ENCODE measurements around the gene ADM2. TPM values are rescaled to one million over a fixed set of nuclear protein-coding genes. Genes with fewer than 3 reads are reported as not detected.

The ADM2 gene
- total RNA-seq, 1 donor, result 2.6 TPM

- TF ChIP-seq, protein P1, sequence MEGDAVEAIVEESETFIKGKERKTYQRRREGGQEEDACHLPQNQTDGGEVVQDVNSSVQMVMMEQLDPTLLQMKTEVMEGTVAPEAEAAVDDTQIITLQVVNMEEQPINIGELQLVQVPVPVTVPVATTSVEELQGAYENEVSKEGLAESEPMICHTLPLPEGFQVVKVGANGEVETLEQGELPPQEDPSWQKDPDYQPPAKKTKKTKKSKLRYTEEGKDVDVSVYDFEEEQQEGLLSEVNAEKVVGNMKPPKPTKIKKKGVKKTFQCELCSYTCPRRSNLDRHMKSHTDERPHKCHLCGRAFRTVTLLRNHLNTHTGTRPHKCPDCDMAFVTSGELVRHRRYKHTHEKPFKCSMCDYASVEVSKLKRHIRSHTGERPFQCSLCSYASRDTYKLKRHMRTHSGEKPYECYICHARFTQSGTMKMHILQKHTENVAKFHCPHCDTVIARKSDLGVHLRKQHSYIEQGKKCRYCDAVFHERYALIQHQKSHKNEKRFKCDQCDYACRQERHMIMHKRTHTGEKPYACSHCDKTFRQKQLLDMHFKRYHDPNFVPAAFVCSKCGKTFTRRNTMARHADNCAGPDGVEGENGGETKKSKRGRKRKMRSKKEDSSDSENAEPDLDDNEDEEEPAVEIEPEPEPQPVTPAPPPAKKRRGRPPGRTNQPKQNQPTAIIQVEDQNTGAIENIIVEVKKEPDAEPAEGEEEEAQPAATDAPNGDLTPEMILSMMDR (IDR thresholded peaks at IDR 0.05; ENCODE audit: insufficient read depth, low read depth, low read length), result no peak
- peak overlapping the region; percentile 81 for H3K4me3 ChIP-seq (ENCODE audit: low read depth, low read length)
Measured at GRCh38 chr22:50482107-50483074, 1.0 kb downstream of the ADM2 start.

GRCh38 chr22:50483106-50483505 lies 1.8 kb downstream of the ADM2 start:
- TF ChIP-seq, protein P1 (IDR thresholded peaks at IDR 0.05; ENCODE audit: insufficient read depth, low read depth, low read length), result no peak
- H3K4me3 ChIP-seq (ENCODE audit: low read depth, low read length), result peak overlapping the region; percentile 81
- DNase-seq (ENCODE audit: low read depth), result no peak

More at GRCh38 chr22:50482107-50483074, 1.0 kb downstream of the ADM2 start:
- DNase-seq (ENCODE audit: low read depth), result no peak

DNA sequence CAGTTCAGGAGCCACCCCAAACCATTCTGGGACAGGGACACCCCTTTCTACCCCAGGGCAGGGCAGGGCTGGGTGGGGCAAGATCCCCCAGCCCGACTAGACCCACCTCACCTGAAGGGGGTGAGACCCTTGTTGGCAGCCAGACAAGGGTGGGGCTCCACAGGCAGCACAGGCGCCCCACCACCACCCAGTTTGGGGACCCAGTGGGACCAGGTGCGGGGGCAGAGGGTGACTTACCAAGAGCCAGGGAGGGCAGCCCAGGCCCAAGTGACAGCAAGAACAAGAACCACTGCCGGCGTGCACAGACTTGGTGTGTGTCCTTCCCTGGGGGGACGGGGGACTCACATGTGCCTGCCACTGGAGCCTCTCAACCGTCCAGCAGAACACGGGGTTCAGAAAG lies 2.2 kb downstream of the ADM2 start:
- TF ChIP-seq, protein P1 (IDR thresholded peaks at IDR 0.05; ENCODE audit: insufficient read depth, low read depth, low read length), result no peak
- H3K4me3 ChIP-seq (ENCODE audit: low read depth, low read length), result no peak overlapping the region
- DNase-seq (ENCODE audit: low read depth), result no peak

DNA sequence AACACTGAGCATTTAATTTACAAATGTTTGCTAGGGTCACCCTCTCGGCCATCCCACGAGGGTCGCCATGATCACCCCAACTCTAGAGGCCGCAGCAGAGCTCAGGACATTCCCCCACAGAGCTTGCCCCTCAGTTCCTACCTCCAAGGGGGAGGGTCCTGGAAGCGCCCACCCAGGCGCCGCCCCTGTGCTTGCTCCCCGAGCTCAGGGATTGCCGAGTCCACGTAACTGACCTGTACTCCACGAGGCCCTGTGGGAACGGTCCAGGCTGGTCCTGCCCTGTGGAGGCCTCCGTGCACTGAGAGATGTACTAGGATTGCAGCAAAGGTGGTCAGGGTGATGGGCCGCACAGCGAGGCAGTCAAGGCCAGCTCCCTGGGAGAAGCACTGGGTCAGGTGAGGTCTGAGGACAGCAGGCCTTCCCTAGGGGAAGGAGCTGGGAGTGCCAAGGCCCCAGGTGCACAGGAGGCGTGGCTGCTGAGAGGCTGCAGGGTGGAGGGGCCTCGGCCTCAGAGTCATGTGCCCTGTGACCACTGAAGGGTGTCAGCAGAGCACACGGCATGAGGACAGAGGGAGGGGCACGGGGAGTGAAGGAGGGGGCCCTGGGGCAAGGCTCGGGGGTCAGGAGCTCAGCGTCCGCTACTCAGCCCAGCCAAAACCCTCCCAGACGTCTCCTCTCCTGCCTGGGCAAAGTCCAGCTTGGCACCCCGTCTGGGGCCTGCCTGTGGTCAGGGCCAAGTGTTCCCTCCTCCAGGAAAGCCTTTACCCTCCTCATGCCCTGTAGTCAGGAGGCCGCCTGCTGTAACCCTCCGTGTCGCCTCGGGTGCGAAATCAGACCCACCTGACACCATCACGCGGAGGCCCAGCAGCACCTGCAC lies 2.9 kb downstream of the ADM2 start:
- TF ChIP-seq, protein P1 (IDR thresholded peaks at IDR 0.05; ENCODE audit: insufficient read depth, low read depth, low read length), result no peak
- H3K4me3 ChIP-seq (ENCODE audit: low read depth, low read length), result no peak overlapping the region
- DNase-seq (ENCODE audit: low read depth), result no peak

GRCh38 chr22:50485221-50486131 lies 4.1 kb downstream of the ADM2 start:
- TF ChIP-seq, protein P1 (IDR thresholded peaks at IDR 0.05; ENCODE audit: insufficient read depth, low read depth, low read length), result no peak
- DNase-seq (ENCODE audit: low read depth), result no peak
- no peak overlapping the region for H3K4me3 ChIP-seq (ENCODE audit: low read depth, low read length)

Measured in fibroblast of villous mesenchyme (primary cell).